AG04450 (cell line): ENCODE measurements around the gene SHANK3. TPM values are rescaled to one million over a fixed set of nuclear protein-coding genes. Genes with fewer than 3 reads are reported as not detected.

ENCODE experiments used
- CTCF ChIA-PET: fragments of 300-600, 350-600 bp; formaldehyde crosslinking; extraction: SDS; loops from one replicate; lab custom pipeline; 2022; ENCODE audit warnings: antibody characterized with exemption, inconsistent platforms; lab: Charles Lee
- POLR2A ChIA-PET: fragments of 350-600 bp; formaldehyde crosslinking; extraction: SDS; loops from one replicate; lab custom pipeline; 2021; ENCODE audit warnings: antibody characterized with exemption, inconsistent platforms; lab: Yijun Ruan, JAX
- DNase-seq: peaks from one replicate; pipeline ENCODE4 v3.0.0-alpha.2; 2011; ENCODE audit warnings: low read depth, low spot score
- H3K27ac ChIP-seq: one replicate; pipeline ENCODE4 v1.5.1; 2012; ENCODE audit warnings: low read depth, low read length, control low read depth
- H3K27me3 ChIP-seq: one replicate; pipeline ENCODE4 v1.6.0; 2012; ENCODE audit warnings: low read length; ENCODE audit not compliant: control insufficient read depth, insufficient read depth
- H3K4me3 ChIP-seq: 2 replicates; pipeline ENCODE4 v1.5.1; 2011; ENCODE audit warnings: mild to moderate bottlenecking, low read depth, low read length, control low read depth
- H3K9me3 ChIP-seq: 2 replicates; pipeline ENCODE4 v1.5.1; 2012; ENCODE audit warnings: low read length; ENCODE audit not compliant: control insufficient read depth, insufficient read depth
- CTCF ChIP-seq: IDR thresholded peaks from 2 replicates; pipeline ENCODE4 v1.5.1; 2011; ENCODE audit warnings: low read depth, low read length, control low read depth, inconsistent platforms
- polyA plus RNA-seq: library from polyadenylated mRNA; depleted of rRNA; stranded (reverse); fragments of >200 nt; gene quantifications from 2 replicates; pipeline ENCODE4 v1.2.3, GENCODE V29; 2011

The SHANK3 gene
- polyA plus RNA-seq, 1 experiment, result 0.47 TPM

DNA sequence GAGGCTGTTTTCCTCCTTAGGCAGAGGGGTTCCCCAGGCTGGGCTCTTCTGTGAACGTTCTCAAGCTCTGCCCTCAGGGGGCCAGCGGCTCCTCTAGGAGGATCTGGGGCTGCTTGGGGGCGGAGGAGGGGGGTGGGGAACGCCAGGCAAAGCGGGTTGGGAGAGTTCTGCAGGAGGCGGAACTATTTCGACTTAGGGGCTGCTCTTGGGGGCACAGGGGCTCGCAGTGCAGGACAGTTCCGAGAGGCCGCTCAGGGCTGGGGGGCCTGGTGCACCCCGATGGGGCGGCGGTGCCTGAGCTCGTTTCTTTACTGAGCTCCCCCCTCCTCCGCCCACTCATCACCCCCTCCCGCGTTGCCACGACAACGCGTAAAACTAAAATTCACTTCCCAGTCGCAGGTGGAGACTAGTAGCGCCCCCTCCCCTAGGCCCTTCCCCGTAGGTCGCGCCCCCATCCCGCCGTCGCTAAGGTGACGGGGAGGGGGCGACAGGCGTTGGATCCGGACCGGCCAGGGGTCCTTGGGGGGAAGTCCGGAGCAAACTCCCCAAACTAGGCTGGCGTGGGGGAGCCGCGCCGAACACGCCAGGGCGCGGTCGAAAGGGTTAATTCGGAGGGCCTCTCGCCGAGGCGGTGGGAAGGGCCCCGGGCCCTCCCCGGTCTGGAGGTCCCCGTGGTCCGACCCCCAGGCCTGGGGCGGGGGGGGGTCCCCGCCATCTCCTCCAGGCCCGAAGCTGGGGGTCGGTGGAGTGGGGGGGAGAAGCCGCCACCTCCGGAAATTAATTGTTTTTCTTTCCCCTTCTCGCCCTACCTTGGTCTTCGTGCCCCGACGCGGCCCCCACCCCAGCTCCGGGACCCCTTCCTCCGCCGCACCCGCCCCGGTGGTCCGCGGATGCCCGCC is 857 bp downstream of the SHANK3 start:
- ChIA-PET POLR2A (no interaction called here), CTCF (no interaction called here)
- no peak for DNase-seq
- no peak overlapping the region for H3K4me3 ChIP-seq
- H3K9me3 ChIP-seq, result peaks cover 2% of the 10 kb centered on the region; the same call in 1 of the 2 replicates
- H3K27me3 ChIP-seq, result peaks cover 48% of the 10 kb centered on the region
- no peak overlapping the region for H3K27ac ChIP-seq
- TF ChIP-seq CTCF, result no peak

DNA sequence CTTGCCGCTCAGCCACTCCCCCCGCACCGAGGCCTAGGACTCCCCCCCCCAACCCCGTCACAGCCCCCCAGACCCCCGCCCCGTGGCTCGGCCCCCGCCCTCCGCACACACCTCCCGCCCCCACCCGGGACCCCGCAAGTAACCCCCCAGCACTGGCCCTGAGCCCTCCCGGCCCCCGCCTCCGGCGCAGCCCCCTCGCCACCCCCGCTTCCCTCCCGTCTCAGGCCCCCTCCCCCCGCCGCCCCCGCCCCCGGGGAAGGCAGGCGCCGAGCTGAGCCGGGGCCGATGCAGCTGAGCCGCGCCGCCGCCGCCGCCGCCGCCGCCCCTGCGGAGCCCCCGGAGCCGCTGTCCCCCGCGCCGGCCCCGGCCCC is 1.5 kb downstream of the SHANK3 start:
- CTCF ChIA-PET, result no interaction called here
- H3K27me3 ChIP-seq, result peaks cover 46% of the 10 kb centered on the region
- no peak overlapping the region for H3K27ac ChIP-seq
- peaks cover 8% of the 10 kb centered on the region; the same call in 1 of the 2 replicates for H3K9me3 ChIP-seq
- TF ChIP-seq CTCF, result no peak
- H3K4me3 ChIP-seq, result no peak overlapping the region
- POLR2A ChIA-PET, result no interaction called here
- no peak for DNase-seq

- ChIA-PET POLR2A (no interaction called here), CTCF (no interaction called here)
- no peak for TF ChIP-seq CTCF
- Histone ChIP-seq H3K27ac (no peak overlapping the region), H3K9me3 (peaks cover 10% of the 10 kb centered on the region; the same call in 1 of the 2 replicates), H3K27me3 (peaks cover 46% of the 10 kb centered on the region), H3K4me3 (peak overlapping the region; percentile 27; the same call in 1 of the 2 replicates)
- DNase-seq, result no peak
Observed at GRCh38 chr22:50674606-50675552, 2.3 kb downstream of the SHANK3 start.

DNA sequence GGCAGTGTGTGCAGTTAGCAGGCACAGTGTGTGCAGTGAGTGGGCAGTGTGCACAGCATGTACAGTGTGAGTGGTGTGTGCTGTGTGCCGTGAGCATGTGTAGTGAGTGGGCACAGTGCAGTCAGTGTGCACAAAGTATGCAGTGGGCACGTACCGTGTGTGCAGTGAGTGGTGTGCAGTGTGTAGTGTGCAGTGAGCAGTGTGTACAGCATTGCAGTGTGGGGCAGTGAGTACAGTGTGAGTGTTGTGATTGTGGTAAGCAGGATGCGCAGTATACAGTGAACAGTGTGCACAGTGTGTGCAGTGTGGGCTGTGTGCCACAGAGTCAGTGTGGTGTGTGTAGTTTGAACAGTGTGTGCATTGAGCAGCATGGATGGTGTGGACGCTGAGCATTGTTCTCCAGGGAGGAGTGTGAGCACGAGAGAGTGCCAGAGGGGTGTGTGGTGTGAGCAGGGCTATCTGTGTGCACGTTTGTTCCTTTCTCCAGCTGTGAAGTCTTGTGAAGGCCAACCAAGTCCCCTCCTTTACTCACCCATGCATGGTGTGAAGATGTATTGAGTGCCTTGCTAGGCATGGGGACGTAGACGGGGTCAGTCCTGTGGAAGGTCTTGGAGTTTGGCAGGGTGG is 3.0 kb downstream of the SHANK3 start:
- POLR2A ChIA-PET, result no interaction called here
- TF ChIP-seq CTCF, result no peak
- no peak for DNase-seq
- H3K9me3 ChIP-seq, result peaks cover 10% of the 10 kb centered on the region; the same call in 1 of the 2 replicates
- H3K4me3 ChIP-seq, result no peak overlapping the region
- CTCF ChIA-PET, result no interaction called here
- no peak overlapping the region for H3K27ac ChIP-seq
- H3K27me3 ChIP-seq, result peaks cover 46% of the 10 kb centered on the region
